HG03139 (cell line): ENCODE results near the gene PAGE3.

Experiments used
- ATAC-seq: cut with Tn5 transposase; IDR thresholded peaks from one replicate; pipeline ENCODE4 v1.9.1; 2021; ENCODE audit not compliant: unreplicated experiment

The PAGE3 gene, protein sequence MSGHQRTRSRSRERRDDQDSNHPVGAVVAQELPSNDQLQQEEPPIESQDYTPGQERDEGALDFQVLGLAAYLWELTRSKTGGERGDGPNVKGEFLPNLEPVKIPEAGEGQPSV

DNA sequence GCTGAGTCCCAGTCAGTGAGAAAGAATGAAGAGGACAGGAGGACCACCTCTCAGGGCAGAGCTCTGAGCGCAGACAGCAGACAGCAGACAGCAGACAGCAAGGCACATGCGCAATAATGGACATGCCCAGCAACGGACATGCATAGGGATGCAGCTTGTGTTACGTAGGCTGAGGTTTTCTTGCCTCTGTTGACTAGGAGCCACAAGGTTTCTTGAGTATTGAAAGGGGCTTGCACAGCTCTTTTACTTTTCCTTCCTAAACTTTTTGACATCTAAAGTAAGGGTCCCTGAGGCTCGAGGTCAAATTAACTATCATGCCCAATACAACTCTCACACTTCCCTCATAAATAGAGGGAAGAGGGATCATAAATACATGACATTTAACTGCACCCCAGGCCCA is at the start of gene PAGE3:
PAGE3 (minus strand) TSS at position 101 of the 400 bp plus-strand sequence. CDS start 1,013 bp downstream, outside the sequence.
- ATAC-seq: no peak

DNA sequence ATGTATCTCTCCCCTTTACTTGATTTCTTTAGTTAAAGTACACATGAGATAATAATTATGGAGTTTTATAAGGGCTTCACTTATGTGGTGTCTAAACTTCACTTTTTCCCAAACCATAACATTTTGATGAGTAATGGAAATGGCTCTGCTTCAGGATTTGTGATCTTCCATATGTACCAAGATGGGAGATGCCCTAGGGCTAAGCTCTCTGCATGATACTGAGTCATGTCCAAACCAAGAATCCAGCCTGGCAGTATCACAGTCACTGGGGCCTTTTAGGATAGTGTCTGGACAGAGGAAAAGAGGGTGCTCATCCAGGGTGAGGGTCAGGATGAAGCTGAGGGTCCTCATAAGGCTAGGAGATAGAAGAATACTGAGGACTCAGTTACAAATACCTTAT is 47.9 kb upstream of the PAGE3 start:
- no peak for ATAC-seq

DNA sequence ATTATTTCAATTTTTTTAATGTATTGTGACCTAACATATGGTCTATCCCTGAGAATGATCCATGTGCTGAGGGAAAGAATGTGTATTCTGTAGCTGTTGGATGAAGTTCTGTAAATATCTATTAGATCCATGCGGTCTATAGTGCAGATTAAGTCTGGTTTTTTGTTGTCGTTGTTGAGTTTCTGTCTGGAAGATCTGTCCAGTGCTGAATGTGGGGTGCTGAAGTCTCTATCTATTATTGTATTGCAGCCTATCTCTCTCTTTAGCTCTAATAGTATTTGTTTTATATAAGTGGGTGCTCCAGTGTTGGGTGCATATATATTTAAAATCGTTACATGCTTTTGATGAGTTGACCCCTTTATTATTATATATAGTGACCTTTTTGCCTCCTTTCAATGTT is 26.2 kb upstream of the PAGE3 start:
- no peak for ATAC-seq

DNA sequence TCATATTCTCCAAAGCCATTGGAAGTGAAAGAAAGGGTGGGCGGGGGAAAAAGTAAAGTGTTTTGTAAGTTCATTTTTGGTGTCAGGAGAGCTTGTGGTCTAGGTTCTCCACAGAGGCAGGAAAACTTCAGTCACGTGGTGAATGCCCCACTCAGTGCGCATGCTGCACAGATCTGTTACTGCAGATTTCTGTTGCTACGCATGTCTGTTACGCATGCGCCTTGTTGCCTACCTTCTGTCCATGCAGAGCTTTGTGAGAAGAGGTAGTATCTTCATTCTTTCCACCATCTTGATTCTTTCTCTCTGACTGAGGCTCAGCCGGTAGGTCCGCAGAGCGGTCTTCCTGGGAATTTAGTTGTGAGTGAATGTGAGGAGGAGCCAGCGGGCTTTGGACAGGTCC is 15.1 kb upstream of the PAGE3 start:
- ATAC-seq: no peak

DNA sequence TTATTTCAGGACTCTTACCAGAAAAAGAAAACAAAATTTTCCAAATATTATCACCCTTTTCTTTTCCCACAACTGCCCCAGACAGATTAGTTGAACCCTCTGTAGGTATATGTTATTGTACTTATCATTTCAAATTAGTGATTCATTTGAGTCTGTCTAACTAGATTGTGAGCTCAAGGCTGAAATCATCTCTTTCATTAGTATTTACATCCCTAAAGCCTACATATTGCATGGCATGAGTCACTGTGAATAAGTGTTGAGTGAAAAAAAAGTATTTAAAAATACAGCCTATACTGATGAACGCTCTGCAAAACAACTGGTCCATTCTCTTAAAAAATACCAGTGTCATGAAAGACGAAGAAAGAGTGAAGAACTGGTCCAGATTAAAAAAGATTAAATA is 3.9 kb downstream of the PAGE3 start:
- no peak for ATAC-seq

DNA sequence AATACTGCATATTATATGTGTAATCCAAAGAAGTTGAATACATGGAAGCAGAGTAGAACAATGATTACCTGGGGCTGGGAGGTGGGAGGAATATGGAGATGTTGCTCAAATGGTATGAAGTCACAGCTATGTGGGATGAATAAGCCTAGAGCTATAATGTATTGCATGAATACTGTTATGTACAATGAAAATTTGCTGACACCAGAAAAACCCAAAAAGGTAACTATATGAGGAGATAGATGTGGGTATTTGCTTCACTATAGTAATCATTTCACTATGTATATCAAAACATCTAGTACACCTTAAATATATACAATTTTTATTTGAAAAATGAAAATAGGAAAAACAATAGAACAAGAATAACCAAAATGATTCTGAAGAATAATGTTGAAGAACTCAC is 11.2 kb downstream of the PAGE3 start:
- ATAC-seq: no peak

DNA sequence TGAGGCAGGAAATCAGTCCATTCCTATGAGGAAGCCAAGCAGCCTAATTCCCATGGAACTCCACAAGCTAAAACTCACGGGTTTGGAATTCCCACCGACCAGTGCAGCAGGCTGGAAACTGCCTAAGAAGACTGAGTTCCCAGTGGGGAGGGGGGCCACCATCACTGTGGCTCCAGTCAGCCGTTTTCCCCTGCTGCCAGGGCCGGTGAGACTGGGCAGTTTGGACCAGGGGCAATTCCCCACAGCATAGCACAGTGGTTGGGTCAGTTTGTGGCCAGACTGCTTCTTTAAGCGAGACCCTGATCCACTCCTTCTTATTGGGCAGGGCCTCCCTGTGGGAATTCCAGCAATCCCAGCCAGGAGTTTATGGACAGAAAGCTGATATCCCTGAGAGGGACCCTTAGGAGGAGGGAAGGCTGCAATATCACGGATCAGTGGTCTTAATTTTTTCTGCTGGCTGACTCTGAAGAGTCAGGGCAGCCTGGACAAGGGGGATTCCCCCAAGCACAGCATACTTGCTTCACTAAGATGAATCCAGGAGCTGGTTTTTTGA is 23.9 kb downstream of the PAGE3 start:
- ATAC-seq: no peak

DNA sequence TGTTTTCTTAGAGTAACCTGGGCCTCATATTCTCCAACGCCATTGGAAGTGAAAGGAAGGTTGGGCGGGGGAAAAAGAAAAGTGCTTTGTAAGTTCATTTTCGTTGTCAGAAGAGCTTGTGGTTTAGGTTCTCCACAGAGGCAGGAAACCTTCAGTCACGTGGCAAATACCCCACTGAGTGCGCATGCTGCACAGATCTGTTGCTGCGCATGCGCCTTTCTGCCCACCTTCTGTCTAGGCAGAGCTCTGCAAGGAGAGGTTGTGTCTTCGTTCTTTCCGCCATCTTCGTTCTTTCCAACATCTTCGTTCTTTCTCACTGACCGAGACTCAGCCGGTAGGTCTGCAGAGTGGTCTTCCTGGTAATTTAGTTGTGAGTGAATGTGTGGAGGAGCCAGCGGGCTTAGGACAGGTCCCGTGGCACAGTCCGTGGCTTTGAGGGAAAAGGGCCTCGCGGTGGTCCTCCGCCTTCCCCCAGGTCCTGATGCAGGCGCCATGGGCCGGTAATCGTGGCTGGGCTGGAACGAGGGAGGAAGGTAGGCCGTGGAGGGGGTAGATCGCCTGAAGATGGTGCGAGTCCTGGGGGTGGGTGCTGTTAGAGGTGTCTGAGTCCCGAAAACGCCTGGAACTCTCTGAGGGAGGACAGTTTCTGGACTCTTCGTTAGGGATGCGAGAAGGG is 44.5 kb downstream of the PAGE3 start, which contains the start of gene PAGE5:
PAGE5 (plus strand) TSS at position 228 of the 676 bp plus-strand sequence. CDS start 1,037 bp downstream, outside the sequence.
- no peak for ATAC-seq

DNA sequence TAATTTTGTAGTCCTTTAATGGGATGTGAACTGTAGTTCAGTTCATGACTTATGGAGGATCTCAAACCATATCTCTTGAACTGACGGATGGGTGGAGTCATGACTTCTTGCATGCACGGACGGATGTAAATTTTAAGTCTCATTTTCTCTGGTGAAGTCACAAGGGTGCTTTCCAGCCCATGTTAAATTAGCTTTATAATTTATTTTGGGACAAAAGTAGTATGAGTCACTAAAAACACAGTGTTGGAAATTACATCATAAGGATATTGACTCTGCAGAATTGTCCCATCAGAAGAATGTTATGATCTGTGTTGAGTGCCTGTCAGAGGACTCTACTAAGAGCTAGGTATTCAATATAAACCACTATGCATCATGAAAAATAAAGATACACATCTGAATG is 51.3 kb downstream of the PAGE3 start:
- no peak for ATAC-seq

DNA sequence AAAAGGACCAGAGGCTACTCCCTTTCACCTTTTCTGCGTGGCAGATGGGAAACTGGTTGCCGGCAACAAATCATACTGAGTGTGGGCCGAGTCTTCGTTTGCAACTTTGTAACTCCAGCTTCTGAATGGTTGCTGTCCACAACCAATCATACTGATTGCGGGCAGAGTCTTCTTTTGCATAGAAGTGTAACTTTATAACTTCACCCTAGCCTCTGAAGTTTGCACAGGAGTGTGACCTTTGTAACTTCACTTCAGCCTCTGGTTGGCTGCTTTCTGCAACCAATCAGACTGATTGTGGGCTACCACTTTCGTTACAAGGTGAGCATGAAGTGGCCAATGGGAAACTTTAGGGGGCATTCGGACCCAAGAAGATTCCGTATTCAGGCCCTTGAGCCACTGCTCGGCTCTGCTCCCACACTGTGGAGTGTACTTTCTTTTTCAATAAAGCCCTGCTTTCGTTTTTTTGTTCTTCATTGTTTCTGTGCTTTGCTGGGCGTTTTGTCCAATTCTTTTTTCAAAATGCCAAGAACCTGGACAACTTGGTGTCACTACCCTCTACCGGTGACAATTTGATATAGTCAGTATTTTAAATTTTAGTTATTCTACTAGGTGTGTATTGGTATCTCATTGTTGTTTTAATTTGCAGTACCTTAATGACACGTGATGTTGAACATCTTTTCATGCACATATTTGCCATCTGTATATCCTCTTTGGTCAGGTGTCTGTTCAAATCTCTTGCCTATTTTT is 53.6 kb downstream of the PAGE3 start:
- no peak for ATAC-seq
